ENCODE data around the gene RUVBL1.
"Not testable (repeated sequence)": the region's sequence is repeated elsewhere in the genome, so short reads cannot be mapped to it uniquely, and the experiment has no call there.

The RUVBL1 gene

DNA sequence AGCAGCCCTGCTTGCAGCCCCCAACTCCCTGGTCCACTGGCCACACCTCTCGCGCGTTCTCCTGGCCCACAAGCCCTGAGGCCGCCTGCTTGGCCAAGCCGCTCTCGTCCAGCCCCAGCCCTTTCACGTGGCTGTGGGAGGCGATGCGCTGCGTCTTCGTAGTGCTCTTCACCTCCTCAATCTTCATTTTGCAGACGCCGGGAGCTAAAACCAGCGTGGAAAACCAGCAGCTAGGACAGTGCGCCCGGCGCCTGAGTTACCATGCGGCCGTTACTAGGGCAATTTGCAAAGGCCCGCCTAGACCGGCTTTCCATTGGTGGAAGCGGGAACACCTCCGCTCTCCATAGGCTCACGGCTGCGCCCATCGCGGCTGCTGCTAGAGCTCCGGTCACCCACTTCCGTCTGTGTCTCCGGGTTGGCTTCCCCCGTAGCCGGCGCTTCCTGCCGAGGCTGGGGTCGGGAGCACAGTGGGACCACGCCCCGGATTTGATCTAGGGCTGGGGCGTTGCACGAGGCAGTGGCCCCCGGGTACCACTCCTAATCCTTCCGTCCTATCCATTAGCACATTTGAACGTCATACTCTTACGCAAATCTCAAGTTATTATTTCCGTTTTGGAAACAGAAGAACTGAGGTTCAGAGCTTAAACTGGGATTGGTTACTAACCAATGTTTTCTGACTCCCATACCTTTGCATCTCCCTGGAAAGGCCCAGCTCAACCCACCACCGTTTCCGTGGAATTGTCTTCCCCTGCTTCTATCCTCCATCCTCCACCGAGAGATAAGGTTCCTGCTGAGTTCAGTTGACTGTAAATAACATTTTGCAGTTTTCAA, at the start of gene RUVBL1:
Gene RUVBL1 (minus strand): TSS at position 275 of the 831 bp plus-strand sequence. CDS start 88 bp downstream, at position 187.
- no peak for FAIRE-seq

- FAIRE-seq: no peak
Observed at GRCh38 chr3:128173200-128173599, 49.6 kb upstream of the RUVBL1 start.

GRCh38 chr3:128170866-128171516, 47.4 kb upstream of the RUVBL1 start:
- peak; percentile 95 for FAIRE-seq

DNA sequence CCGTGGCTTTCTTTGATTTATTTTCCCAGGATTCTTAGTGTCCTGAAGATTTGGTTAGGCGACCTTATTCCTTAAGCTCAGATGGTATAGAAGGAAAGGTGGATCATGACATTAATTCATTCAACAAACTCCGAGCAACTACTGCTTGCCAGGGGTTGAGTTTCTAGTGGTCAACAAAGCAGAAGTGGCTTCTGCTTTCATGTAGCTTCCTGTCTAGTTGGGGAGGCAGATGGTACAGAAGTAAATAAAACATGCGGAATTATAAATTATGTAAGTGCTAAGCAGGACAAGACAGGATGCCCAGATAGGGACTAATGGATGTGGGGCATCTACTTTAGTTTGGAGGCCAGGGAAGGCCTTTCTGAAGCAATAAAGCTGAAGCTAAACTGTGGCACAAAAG, 45.2 kb upstream of the RUVBL1 start:
- FAIRE-seq: no peak

- no peak for FAIRE-seq
Observed at GRCh38 chr3:128167973-128168674, 44.5 kb upstream of the RUVBL1 start.

DNA sequence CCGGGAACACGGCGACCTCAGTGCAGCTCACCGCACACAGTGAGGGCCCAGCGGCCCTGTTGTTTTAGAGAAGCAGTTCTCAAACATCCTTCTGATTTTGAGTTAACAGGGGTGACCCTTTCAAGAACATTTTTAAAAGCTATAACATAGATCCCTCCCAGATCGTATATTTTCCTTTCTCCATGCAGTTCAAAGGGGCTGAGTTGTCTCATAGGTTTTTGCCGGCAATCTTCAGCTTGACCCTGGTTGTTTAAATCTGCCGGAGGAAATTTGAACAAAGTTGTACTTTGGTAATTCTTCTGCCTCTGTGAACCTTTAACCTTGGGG, 44.0 kb upstream of the RUVBL1 start:
- no peak for FAIRE-seq

DNA sequence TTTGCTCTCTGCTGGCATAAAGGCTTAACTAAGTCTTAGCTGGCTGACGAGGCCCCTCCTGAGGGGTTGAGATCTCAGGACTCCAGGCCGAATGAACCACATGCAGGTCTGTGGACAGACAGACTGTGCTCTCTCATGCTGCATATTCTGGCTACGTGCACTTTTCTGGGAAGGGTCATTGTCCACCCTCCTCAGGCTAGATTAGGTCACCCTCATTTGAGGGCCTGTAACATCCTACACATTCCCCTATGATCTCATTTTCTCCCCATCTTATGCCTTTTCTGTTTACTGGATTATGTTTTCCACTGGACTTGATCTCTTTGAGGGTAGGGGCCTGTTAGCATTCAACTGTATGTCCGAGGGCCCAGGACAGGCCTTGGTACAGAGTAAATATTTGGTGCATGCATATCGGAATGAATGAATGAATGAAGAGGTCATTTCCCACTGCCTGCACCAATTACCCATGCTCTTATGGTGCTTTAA, 43.4 kb upstream of the RUVBL1 start:
- FAIRE-seq: no peak

GRCh38 chr3:128163432-128163831, 39.8 kb upstream of the RUVBL1 start:
- FAIRE-seq: no peak

GRCh38 chr3:128160661-128161060, 37.0 kb upstream of the RUVBL1 start:
- no peak for FAIRE-seq

DNA sequence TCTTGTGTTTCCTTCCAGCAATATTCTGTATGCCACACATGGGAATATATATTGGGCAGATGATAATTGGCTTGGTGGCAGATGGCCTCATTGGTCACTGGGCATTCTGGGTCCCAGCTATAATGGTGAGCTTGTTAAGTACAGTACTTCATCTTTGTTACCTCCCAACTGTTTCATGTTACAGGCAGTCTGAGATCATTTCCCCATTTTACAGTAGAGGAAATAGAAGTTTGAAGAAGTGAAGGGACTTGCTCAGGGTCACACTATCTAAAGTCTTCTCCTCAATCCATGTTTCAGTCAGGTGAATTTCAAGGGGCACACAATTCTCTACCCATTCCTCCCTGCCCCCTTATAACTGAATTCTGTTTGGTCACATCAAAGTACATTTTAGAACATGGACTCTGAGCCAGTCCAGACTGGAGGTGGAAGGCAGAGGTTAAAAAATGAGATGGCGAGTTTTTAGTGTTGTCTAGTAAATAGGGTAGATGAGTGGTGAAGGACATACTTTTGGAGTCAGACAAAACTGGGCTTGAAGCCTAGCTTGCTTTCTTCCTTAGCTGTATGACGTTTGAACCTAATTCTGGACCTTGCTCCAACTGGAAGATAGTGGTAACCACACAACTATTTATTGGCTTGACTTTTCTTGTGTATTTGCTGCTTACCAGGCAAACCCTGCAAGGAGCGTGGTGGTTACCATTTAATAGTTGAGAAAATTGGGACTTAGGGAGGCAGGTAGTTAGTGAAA, 32.2 kb upstream of the RUVBL1 start:
- no peak for FAIRE-seq

DNA sequence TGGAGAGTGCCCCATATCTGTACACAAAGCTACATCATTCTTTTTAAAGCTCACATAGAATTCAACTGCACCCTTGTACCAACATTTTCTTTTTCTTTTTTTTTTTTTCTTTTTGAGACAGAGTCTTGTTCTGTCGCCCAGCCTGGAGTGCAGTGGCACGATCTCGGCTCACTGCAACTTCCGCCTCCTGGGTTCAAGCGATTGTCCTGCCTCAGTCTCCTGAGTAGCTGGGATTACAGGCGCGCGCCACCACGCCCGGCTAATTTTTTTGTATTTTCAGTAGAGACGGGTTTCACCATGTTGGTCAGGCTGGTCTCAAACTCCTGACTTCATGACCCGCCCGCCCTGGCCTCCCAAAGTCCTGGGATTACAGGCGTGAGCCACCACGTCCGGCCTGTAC, 30.7 kb upstream of the RUVBL1 start:
- not testable (repeated sequence) for FAIRE-seq

DNA sequence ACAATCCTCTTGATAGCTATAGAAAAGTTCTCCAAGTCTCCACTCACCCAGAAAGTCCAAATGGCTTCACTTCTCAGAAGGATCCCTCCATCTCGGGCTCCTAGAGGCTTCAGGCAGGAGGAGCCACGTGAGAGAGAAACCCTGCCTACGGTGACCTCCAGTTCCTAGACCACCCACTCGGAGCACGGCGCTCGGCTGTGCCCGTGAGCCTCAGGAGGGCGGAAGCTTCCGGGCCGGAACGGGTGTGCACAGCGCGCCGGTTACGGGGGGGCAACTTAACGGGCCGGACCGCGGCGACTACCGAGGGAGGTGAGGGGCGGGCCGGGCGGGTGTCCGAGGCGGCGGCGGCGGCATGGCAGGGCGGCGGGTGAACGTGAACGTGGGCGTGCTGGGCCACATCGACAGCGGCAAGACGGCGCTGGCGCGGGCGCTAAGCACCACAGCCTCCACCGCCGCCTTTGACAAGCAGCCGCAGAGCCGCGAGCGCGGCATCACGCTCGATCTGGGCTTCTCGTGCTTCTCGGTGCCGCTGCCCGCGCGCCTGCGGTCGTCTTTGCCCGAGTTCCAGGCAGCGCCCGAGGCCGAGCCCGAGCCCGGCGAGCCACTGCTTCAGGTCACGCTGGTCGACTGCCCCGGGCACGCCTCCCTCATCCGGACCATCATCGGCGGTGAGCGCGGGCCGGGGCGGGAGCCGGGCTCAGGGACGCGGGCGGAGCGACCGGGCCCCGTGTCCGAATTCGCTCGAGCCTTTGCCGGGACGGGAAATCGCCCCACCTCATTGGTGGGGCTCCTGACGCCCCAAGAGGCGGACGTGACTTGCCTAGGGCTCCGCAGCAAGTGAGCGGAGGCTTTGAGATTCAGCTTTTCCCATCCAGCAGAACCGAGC, 29.8 kb upstream of the RUVBL1 start, which contains the start of gene EEFSEC:
Gene EEFSEC (plus strand): TSS at position 326 of the 886 bp plus-strand sequence. CDS start 27 bp downstream, at position 353.
- no peak for FAIRE-seq

GRCh38 chr3:128152419-128153155, 29.0 kb upstream of the RUVBL1 start:
- no peak for FAIRE-seq

DNA sequence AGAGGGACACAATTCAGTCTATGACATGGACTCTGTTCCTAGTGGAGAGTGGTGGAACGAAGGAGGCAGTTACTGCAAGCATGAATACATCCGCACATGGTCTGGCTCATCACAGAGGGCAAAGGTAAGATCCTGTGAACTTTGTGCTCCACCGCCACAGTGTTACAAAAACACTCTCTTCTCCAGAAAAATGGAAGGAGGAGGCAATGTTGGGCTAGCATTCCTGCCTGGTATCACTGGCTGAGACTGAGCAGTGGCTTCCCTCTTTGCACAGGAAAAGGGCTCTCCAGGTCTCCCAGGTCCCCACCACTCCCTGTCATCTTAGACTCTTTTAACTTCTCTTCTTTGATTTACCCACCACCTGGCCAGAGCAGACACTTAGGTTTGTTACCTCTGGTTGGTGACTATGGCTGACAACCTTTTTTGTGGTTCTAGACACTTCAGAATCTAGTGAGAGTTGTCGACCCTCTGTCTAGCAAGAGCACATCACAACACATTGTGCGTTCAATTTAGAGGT, 28.2 kb upstream of the RUVBL1 start:
- FAIRE-seq: no peak

GRCh38 chr3:128149650-128150049, 26.0 kb upstream of the RUVBL1 start:
- FAIRE-seq: no peak

- no peak for FAIRE-seq
Observed at GRCh38 chr3:128146201-128146600, 22.6 kb upstream of the RUVBL1 start.

- FAIRE-seq: no peak
Observed at GRCh38 chr3:128145279-128145678, 21.7 kb upstream of the RUVBL1 start.

DNA sequence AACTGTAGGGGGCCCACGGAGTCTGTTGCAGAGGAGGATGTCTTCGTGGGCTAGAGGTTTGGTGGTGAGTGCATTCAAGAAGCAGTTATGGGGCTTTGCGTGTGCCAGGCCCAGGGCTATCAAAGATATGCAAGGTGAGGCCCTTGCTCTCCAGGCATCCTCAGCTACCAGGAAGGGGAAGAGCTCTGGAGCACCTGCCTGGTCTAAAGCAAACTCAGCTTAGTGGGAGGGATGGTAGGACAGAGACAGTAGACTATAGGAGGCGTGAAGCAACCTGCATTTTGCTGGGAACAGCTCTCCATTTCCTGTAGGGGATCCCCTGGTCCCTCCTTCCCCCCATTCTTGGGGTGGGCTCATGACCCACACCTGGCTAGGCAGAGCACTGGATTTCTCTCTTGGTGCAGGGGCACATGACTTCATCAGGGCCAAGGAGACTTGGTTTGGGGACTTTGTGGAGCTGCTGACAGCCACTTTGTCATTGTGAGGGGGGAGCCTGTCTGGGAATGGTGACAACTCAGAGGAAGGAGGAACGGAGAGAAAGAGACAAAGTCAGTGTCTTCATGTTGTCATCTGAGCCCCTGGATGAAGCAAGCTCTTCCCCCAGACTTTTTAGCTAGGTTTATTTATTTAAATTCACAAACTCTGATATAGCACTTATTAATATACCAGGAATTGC, 21.0 kb upstream of the RUVBL1 start:
- FAIRE-seq: no peak

DNA sequence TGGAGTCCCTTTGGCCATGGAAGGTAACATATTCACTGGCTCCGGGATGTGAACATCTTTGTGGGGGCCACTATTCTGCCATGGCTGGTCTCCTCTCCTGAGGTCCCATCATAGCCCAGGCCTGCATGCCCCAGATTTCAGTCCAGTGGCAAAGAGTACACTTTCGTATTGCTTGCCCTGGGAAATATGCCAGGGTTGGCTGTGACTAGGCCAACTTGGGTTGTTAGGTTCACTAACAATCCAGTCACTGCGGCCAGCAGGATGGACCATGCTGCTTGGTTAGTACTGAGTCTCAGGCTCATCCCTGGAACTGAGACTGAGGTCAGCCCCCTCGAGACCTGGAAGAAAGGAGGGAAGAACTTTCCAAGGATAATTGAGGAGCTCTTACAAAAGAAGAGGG, 19.9 kb upstream of the RUVBL1 start:
- FAIRE-seq: no peak

DNA sequence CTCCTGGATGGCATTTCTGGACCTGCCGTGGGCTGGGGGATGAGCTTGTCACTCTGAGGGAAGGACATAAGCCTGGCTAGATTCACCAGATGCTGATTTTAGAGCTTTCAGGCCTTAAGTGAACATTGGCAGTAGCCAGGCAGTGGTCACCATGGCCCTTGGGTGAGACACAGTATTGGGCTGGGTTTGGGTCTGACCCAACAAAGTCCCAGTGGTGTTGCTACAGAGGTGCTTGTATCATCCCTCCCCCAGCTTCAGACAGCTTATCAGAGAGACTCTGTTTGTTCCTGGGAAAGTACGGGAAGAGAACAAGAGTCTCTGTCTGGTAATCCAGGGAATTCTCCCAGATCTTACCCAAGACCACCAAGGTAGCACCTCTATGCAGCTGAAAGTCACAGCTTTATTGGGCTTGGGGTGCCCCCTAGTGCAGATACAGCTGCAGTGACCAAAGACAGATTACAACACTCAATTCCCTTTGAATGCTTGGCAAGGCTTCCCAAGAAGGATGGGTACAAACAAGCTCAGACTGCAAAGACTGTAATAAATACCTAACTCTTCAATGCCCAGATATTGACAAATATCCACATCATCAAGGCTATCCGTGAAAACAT, 9.8 kb upstream of the RUVBL1 start:
- FAIRE-seq: no peak

Measured in islet of Langerhans (tissue), 1 donor.